Tibial nerve (tissue), 4 donors: ENCODE data around the gene MEGF10. TPM values are rescaled to one million over a fixed set of nuclear protein-coding genes. Genes with fewer than 3 reads are reported as not detected.
A peak's percentile ranks its signal among the peaks of the same experiment; 100 is the strongest.

Experiments used
- DNase-seq, 2 donors: peaks; one replicate each; pipeline ENCODE4 v3.0.0-alpha.2; 2019; ENCODE audit warnings: low spot score in 2 of 2
- H3K27ac ChIP-seq, 4 donors: fragments of 200-600 bp; sonication (generic) in 3 of 4; one replicate each; pipeline ENCODE4 v1.5.1; 2017 to 2019; ENCODE audit warnings: mild to moderate bottlenecking in 1 of 4
- H3K27me3 ChIP-seq, 2 donors: fragments of 200-600 bp; sonication (generic) in 1 of 2; one replicate each; pipeline versions ENCODE4 v1.5.1 to v1.6.0; 2017 to 2019
- H3K36me3 ChIP-seq, 3 donors: fragments of 200-600 bp; sonication (generic); one replicate each; pipeline ENCODE4 v1.5.1; 2018 to 2019
- H3K4me1 ChIP-seq, 4 donors: fragments of 200-600 bp; sonication (generic) in 3 of 4; one replicate each; pipeline ENCODE4 v1.5.1; 2017 to 2019
- H3K4me3 ChIP-seq, 4 donors: fragments of 200-600 bp; sonication (generic) in 3 of 4; one replicate each; pipeline ENCODE4 v1.5.1; 2017 to 2019; ENCODE audit warnings: mild to moderate bottlenecking in 1 of 4, moderate library complexity in 1 of 4
- H3K9me3 ChIP-seq, 4 donors: fragments of 200-600 bp; sonication (generic) in 3 of 4; one replicate each; pipeline ENCODE4 v1.5.1; 2017 to 2019
- EP300 ChIP-seq, 2 donors: sonication (generic); formaldehyde crosslinking; IDR thresholded peaks; one replicate each; pipeline ENCODE4 v1.6.1; 2017; ENCODE audit warnings: antibody characterized with exemption in 2 of 2, mild to moderate bottlenecking in 1 of 2
- POLR2A ChIP-seq, 2 donors: fragments of 450-650 bp; IDR thresholded peaks; one replicate each; pipeline ENCODE4 v1.6.1; 2017; ENCODE audit warnings: antibody characterized with exemption in 2 of 2, mild to moderate bottlenecking in 2 of 2, moderate library complexity in 2 of 2
- WGBS, 2 donors: methylation state at CpG; one replicate each; pipeline ENCODE4 v1.1.5; 2018; 5-methylcytosine and 5-hydroxymethylcytosine counted together
- small RNA-seq: library from RNA; depleted of rRNA; stranded (forward); fragments of <200 nt; gene quantifications from one replicate; pipeline ENCODE3, GENCODE V24; 2016
- total RNA-seq, 4 donors: library from RNA; depleted of rRNA; stranded (reverse); fragments of >200 nt; gene quantifications; one replicate each; pipeline ENCODE4 v1.1.0, GENCODE V29; 2016
- TF ChIP-seq, protein P1 (sequence below), 5 experiments: fragments of 200-600 bp in 3 of 5; fragments of 450-650 bp in 2 of 5; sonication (generic) in 3 of 5; IDR thresholded peaks; one replicate each; pipeline ENCODE4 v1.5.1; 2016 to 2019; ENCODE audit warnings: antibody characterized with exemption in 5 of 5, mild to moderate bottlenecking in 3 of 5, moderate library complexity in 2 of 5

Gene MEGF10
- total RNA-seq, 4 donors from 2014 or later: 0.30 to 3.3 (median 1.3) TPM

DNA sequence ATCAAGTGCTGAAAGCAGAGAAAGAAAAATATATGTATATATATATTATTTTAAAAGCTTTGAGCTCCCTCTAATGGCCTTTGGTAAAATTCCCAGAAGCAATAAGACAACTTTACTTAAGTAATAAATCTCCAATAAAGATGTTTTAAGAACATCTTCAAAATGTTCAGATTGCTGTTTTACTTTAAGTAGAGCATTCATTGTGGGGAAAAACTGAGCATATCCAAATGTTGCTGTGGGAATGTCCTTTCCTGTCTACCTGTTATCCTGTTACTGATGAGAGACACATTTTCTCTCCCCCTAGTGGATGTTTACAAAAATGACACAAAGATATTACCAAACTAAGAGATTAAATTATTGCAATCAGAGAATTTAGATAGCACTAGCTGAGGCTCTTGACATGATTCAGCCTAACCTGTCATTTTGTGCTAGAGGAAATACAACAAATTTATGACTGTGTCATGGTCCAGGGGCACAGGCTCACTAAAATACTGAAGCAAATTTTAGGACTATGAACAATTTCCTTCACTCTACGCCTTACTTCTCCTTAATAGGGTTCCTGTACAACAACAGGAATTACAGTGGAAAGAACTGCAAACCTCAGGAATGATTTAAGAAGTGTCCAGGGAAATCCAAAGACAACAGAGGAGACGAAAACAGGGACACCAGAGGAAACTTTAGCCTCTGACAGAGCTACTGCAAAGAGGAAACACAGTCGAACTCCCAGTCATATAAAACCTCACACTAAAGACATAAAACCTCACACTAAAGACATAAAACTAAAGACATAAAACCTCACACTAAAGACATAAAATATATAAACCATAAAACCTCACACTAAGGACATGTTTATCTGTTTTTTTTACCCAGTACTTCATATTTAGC is 202.5 kb downstream of the MEGF10 start:
- no peak for TF ChIP-seq EP300 (IDR thresholded peaks at IDR 0.05)
- TF ChIP-seq, protein P1, sequence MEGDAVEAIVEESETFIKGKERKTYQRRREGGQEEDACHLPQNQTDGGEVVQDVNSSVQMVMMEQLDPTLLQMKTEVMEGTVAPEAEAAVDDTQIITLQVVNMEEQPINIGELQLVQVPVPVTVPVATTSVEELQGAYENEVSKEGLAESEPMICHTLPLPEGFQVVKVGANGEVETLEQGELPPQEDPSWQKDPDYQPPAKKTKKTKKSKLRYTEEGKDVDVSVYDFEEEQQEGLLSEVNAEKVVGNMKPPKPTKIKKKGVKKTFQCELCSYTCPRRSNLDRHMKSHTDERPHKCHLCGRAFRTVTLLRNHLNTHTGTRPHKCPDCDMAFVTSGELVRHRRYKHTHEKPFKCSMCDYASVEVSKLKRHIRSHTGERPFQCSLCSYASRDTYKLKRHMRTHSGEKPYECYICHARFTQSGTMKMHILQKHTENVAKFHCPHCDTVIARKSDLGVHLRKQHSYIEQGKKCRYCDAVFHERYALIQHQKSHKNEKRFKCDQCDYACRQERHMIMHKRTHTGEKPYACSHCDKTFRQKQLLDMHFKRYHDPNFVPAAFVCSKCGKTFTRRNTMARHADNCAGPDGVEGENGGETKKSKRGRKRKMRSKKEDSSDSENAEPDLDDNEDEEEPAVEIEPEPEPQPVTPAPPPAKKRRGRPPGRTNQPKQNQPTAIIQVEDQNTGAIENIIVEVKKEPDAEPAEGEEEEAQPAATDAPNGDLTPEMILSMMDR (IDR thresholded peaks at IDR 0.05): peak in 4 of 5 experiments; percentile 46 to 81 (median 62)
- Histone ChIP-seq H3K4me1 (no peaks in the 10 kb centered on the region), H3K4me3 (no peak overlapping the region), H3K27ac (no peak overlapping the region), H3K27me3 (no peaks in the 10 kb centered on the region), H3K9me3 (no peaks in the 10 kb centered on the region), H3K36me3 (no peaks in the 10 kb centered on the region)
- 66 to 70% methylated on average over 3 of the region's 3 CpGs for WGBS, 2 donors
- no peak for DNase-seq

DNA sequence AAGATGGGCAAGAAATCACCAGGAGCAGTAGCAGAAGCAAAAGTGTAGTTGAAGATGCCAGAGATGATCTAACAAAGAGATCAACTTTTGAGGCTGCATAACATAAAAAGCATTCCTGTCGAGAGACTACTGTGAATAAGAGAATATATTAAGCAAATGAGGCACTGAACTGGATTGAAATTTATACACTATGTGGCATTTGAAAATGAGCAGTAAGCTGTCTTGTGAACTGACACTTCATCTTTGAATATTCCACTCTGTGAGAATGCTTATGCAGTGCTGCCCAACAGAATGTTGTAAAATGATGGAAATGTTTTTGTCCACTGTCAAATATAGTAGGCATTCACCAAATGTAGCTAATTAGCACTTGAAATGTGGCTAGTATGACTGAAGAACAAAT is 208.0 kb downstream of the MEGF10 start:
- Histone ChIP-seq H3K4me3 (no peak overlapping the region), H3K36me3 (no peaks in the 10 kb centered on the region), H3K27ac (no peak overlapping the region), H3K9me3 (no peaks in the 10 kb centered on the region), H3K4me1 (no peaks in the 10 kb centered on the region), H3K27me3 (no peaks in the 10 kb centered on the region)
- DNase-seq: no peak
- no peak for TF ChIP-seq EP300 (IDR thresholded peaks at IDR 0.05)
- WGBS, 2 donors: 44 to 57% methylated on average over 1 of the region's 1 CpG

DNA sequence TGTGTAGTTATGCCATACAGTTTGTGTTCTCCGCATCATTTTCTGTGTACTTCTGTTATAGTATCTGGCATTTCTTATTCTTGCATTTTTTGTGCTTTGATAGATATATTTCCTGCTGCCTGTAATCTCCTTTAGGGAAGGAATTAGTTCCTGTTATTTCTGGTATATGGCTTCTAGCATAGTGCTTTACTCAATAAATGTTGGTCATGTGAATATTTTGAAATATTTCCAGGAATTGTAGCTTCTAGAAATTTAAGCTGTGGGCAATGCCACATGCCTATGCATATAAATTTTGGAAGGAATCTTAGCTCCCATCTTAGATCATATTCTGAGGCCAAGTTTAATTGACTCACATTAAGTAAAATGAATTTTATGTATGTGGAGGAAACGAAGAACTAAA is 215.3 kb downstream of the MEGF10 start:
- no peak for DNase-seq
- no peak overlapping the region for H3K27ac ChIP-seq
- WGBS, 2 donors: 89 to 91% methylated on average over 2 of the region's 2 CpGs
- H3K36me3 ChIP-seq: no peaks in the 10 kb centered on the region
- no peak overlapping the region for H3K4me3 ChIP-seq
- no peak for TF ChIP-seq EP300 (IDR thresholded peaks at IDR 0.05)
- no peak for TF ChIP-seq POLR2A (IDR thresholded peaks at IDR 0.05)
- TF ChIP-seq, protein P1 (IDR thresholded peaks at IDR 0.05): no peak
- H3K4me1 ChIP-seq: no peaks in the 10 kb centered on the region
- peaks cover 0 to 2% of the 10 kb centered on the region in 2 donors for H3K27me3 ChIP-seq
- H3K9me3 ChIP-seq: no peaks in the 10 kb centered on the region

DNA sequence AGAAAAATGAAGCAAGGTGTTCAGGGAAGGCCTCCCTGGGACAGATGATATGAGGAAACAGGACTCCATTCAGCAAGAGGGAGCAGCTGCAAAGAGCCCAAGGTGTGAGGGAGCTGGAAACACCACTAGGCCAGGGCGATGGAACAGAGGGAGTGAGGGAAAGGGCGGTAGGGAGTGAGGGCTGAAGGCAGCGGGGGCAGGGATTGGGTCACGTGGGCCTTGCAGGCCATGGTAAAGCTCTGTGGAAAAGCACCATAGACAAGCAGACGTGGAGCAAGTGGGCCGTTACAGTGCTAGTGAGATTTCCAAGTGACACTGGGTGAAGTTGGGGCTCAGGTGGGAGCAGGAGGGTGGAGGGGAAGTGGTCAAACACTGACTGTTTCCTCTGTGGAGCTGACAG is 216.0 kb downstream of the MEGF10 start:
- 73 to 78% methylated on average over 6 of the region's 6 CpGs for WGBS, 2 donors
- Histone ChIP-seq H3K36me3 (no peaks in the 10 kb centered on the region), H3K4me1 (no peaks in the 10 kb centered on the region), H3K9me3 (no peaks in the 10 kb centered on the region), H3K27ac (no peak overlapping the region), H3K4me3 (no peak overlapping the region), H3K27me3 (peaks cover 0 to 2% of the 10 kb centered on the region in 2 donors)
- TF ChIP-seq EP300 (IDR thresholded peaks at IDR 0.05): no peak
- no peak for DNase-seq

DNA sequence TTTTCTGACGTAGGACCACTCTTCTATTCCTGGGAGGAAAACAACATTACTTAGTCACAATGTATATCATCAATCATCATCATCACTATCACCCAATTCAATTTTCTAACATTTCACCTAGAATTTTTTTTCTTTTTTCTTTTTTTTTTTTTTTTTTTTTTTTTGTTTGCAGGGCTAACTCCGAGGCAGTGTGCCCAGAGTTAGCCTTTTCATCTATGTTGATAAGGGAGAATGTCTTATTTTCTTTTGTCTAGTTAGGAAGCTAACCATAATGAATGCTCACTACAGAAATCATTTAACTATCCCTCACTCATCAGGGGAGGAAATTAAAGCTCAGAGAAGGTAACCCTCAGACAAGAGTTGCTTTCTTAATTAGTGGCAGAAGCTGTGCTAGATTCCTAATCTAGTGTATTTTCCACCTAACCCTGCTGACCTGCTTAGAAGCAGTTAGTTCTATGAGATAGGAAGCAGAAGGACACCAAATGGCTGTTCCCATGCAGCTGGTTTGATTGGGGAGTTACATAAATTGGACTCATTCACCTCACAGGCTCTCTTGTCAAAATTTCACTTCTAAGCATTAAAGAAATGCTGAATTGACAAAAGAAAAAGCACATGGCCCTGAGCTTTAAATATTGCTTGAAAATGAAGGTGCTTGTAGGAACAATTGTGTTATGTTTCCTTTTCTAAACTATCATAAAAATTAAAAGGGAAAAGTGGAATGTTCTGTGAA is 218.2 kb downstream of the MEGF10 start:
- TF ChIP-seq POLR2A (IDR thresholded peaks at IDR 0.05) (no peak), EP300 (IDR thresholded peaks at IDR 0.05) (no peak)
- TF ChIP-seq, protein P1 (IDR thresholded peaks at IDR 0.05): no peak
- DNase-seq: no peak
- H3K4me3 ChIP-seq: no peak overlapping the region
- H3K4me1 ChIP-seq: no peaks in the 10 kb centered on the region
- no peaks in the 10 kb centered on the region for H3K36me3 ChIP-seq
- no peak overlapping the region for H3K27ac ChIP-seq
- WGBS, 2 donors: 77 to 83% methylated on average over 2 of the region's 2 CpGs
- no peaks in the 10 kb centered on the region for H3K9me3 ChIP-seq
- H3K27me3 ChIP-seq: peaks cover 0 to 2% of the 10 kb centered on the region in 2 donors

Small RNA genes within 50 kb of the gene (small RNA-seq; reads per million reads assigned to genes)
- gene AC010424.1: not detected

Other genes with a start within 250 kb of the MEGF10 start
- gene C5orf63, start 217.3 kb upstream of the MEGF10 start, total RNA-seq: 1 to 10 TPM; 1.0 to 7.2 (median 2.0) TPM
- 10 to 100 TPM; 31.5 to 72.2 (median 44.7) TPM for gene PRRC1, start 226.8 kb downstream of the MEGF10 start, total RNA-seq